GM19395 (cell line): Measurements from ENCODE around the gene TBL1X.
"Not testable (repeated sequence)": the region's sequence is repeated elsewhere in the genome, so short reads cannot be mapped to it uniquely, and the experiment has no call there.

Experiments used
- ATAC-seq: cut with Tn5 transposase; IDR thresholded peaks from one replicate; pipeline ENCODE4 v1.9.1; 2021; ENCODE audit warnings: mild to moderate bottlenecking, moderate library complexity; ENCODE audit not compliant: unreplicated experiment

The TBL1X gene

GRCh38 chrX:9464435-9465371 is at the start of gene TBL1X:
TSS of gene TBL1X (plus strand) at chrX:9465058. CDS start at chrX:9653587, 188,529 bp downstream.
- ATAC-seq, result peak; percentile 23

GRCh38 chrX:9416562-9417348 is 48.1 kb upstream of the TBL1X start:
- ATAC-seq, result no peak

- no peak for ATAC-seq
These were observed 46.6 kb upstream of the TBL1X start for GRCh38 chrX:9418262-9418661.

GRCh38 chrX:9420275-9421265 is 44.3 kb upstream of the TBL1X start:
- no peak for ATAC-seq

- no peak for ATAC-seq
These were observed 35.1 kb upstream of the TBL1X start for GRCh38 chrX:9429767-9430166.

- ATAC-seq, result no peak
These were observed 34.4 kb upstream of the TBL1X start for GRCh38 chrX:9430346-9430921.

- no peak for ATAC-seq
These were observed 33.6 kb upstream of the TBL1X start for GRCh38 chrX:9431281-9431680.

GRCh38 chrX:9433596-9433995 is 31.3 kb upstream of the TBL1X start:
- no peak for ATAC-seq

GRCh38 chrX:9434051-9434550 is 30.8 kb upstream of the TBL1X start:
- no peak for ATAC-seq

- ATAC-seq, result not testable (repeated sequence)
These were observed 29.8 kb upstream of the TBL1X start for GRCh38 chrX:9435086-9435485.

GRCh38 chrX:9436812-9437211 is 28.0 kb upstream of the TBL1X start:
- no peak for ATAC-seq

- ATAC-seq, result no peak
These were observed 25.8 kb upstream of the TBL1X start for GRCh38 chrX:9438933-9439494.

GRCh38 chrX:9440116-9440844 is 24.6 kb upstream of the TBL1X start:
- ATAC-seq, result no peak

GRCh38 chrX:9442056-9442455 is 22.8 kb upstream of the TBL1X start:
- no peak for ATAC-seq

GRCh38 chrX:9443327-9443726 is 21.5 kb upstream of the TBL1X start:
- ATAC-seq, result no peak

- no peak for ATAC-seq
These were observed 17.0 kb upstream of the TBL1X start for GRCh38 chrX:9447906-9448305.

- ATAC-seq, result no peak
These were observed 8.4 kb upstream of the TBL1X start for GRCh38 chrX:9456250-9457074.

- not testable (repeated sequence) for ATAC-seq
These were observed 6.8 kb upstream of the TBL1X start for GRCh38 chrX:9458034-9458433.
